Measurements from ENCODE around the gene LRRC8B.
"Not testable (repeated sequence)": the region's sequence is repeated elsewhere in the genome, so short reads cannot be mapped to it uniquely, and the experiment has no call there.

Gene LRRC8B

DNA sequence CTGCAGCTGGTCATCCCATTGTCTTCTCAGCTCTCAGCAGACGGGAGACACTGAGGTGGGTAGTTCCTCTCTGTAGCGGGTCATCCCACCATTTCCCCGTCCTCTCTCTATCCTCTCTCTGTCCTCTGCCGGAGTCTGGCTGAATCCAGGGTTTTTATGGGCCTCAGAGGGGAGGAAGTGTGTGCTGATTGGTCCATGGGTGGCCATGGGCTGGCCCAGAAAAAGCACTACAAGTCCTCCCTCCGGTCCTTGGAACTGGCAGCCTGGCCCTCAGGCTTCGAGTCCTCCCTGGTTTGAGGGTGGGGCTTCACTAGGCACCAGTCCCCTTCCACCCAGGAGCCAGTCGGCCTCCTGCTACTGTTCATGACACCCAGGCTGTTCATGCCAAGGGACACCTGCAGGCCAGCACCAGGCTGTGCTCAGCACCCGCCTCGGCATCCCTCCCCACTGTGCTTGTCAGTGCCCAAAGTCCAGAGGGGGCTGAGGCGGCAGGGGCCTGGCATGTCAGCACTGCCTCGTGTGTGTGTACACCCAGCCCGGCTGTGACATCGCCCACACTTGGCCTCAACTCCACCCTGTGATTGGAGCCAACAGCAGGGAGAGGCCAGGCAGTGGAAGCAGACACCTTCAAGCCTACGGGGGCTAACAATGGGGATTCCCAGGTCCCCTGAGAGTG, 85.3 kb downstream of the LRRC8B start:
- no peak for FAIRE-seq

DNA sequence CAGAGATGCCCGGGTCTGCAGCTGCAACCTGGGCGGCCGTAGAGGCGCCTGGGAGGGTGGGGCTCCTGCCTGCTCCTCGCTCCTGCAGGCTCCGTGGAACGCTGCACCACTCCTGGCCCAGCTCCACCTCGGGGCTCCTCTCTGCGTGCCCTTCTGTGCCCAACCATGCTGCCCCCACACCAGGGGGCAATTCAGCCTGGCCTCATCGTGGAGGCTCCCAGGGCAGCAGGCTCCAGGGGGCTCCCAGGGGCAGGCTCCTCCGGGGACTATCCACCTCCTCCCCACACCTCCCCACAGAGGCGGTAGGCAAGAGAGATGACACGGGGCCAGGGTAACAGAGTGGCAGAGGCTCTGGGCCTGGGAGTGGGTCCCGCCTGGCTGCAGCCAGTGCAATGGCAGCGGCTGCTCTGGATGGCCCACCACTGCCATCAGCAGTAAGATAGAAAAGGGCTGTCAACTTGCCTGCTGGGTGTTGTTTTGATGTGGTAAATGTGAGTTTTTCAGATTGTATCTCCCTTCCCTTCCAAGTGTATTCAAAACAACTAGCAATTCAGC, 85.9 kb downstream of the LRRC8B start:
- no peak for FAIRE-seq

- no peak for FAIRE-seq
Measured at GRCh38 chr1:89611721-89612120, 87.1 kb downstream of the LRRC8B start.

DNA sequence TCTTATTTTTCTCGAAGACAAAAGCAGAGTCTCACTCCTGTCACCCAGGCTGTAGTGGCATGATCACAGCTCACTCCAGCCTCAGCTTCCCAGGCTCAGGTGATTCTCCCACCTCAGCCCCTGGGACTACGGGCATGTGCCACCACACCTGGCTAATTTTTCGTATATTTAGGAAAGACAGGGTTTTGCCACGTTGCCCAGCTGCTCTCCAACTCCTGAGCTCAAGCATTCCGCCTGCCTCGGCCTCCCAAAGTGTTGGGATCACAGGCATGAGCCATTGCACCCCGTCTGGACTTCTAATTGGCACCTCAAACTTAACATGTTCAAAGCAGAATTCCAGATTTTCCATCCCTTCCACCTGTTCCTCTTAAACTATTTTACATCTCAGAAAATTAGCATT, 89.3 kb downstream of the LRRC8B start:
- FAIRE-seq, result no peak

DNA sequence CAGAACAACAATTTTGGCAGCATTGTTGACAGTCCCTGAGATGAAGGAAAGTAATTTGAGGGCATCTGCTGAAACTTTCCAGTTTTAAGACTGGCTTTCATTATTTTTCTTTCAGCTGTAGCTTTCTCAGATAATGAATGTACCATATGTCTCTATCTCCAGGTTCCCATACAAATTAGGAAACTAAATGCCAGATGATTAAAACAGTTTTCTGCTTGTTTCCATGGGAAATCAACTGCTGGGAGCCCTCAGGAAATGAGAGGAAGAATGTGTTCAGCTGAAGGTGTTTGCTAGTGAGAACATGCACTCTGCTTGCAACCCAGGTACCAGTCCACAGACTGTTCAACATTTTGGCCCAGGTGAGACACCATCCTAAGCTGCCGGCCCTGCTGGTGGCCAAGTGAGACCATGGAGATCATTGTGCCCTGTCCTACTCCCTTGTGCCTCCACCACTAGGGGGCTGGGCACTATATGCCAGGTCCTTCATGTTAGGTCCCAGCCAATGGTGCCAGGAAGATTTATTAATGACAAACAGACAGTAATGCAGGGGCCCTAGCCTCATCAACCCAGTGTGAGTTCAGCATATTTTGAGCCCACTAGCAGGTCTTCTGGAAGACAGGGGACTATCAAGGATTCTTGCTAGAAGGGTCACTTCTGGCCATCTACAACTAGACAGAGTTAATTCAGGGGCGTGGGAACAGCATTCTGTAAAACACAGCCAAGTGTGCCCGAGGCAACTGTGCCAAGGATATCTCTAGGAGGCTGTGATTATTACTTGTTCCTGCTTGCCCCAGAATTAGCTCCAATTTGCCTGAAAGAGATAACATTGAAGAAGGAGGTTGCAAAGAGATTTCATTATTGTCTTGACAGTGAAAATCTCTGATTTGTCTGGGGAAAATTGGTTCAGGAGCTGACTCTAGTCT, 91.3 kb downstream of the LRRC8B start:
- FAIRE-seq, result no peak

DNA sequence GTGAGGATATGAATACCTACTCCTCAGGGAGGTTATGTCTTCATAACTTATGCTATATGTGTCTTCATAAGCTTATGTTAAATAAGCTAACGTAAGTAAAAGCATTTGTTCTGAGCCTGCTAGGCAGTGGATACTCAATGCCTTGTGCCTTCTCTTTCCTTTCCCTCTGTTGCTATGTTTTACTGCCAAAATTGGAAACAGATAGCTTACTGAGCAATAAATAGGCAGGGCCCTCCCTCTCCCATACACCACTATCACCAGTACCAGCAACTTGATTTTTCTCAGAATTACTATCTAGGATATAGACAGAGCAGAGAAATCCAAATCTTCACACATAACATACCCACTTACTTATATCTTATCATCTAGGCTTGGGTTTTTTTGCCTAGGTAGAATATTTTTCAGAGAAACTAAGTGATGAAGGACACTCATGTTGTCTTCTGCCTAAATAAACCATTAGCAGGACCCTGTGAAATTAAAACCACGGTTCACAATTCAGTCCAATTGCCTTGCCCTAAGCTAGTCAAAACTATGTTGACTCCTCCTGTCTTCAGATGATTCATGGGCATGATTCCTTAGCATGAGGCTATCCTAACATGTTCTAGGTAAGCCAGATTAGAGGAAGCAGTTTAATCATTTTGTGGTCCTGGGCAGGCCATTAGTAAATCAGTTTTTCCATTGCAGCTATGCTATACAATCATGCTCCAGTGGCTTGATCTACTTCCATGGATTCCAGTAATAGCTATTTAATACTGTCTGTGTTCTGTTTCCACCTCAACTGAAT, 92.4 kb downstream of the LRRC8B start:
- no peak for FAIRE-seq

- FAIRE-seq, result no peak
Measured at GRCh38 chr1:89620664-89621063, 96.0 kb downstream of the LRRC8B start.

DNA sequence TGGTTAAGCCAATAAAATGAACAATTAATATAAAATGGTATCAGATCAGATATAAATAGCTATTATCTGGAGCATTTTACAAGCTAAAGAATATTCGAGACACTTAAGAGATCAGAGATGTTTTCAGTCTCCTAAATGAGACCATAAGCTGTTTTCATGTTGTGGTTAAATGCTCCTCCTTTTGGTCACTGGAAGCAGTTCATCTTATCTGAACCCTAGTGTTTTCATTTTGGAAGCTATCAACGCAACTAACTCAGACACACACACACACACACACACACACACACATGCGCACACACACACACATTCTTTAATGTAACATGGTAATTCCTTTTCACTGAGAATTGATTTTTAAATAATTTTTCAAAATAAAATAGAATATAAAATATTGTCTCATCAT, 98.3 kb downstream of the LRRC8B start:
- FAIRE-seq, result no peak

DNA sequence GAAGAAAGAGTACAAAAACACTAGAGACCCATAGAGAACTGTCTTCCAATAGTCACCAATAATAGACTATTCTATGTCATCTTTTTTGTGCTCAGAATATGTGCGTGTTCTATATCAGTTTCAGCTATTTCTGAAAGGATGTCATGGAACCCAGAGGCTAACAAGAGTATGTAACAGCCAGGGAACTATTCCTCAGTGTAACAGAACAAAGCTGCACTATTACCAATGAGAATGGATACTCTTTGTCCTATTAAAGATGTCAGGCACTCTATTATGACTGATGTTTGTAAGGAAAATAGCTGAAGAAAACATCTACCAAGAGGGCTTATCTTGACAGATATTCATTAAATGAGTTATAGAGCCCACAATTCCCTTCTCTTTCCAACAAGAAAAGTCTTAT, 99.7 kb downstream of the LRRC8B start:
- FAIRE-seq, result no peak

GRCh38 chr1:89624715-89625323, 100.2 kb downstream of the LRRC8B start:
- FAIRE-seq, result no peak

GRCh38 chr1:89627596-89627962, 103.0 kb downstream of the LRRC8B start:
- FAIRE-seq, result no peak

GRCh38 chr1:89629146-89629545, 104.5 kb downstream of the LRRC8B start:
- no peak for FAIRE-seq

GRCh38 chr1:89629600-89629999, 105.0 kb downstream of the LRRC8B start:
- not testable (repeated sequence) for FAIRE-seq

GRCh38 chr1:89630048-89630447, 105.4 kb downstream of the LRRC8B start:
- no peak for FAIRE-seq

- FAIRE-seq, result no peak
Measured at GRCh38 chr1:89631816-89632656, 107.4 kb downstream of the LRRC8B start.

DNA sequence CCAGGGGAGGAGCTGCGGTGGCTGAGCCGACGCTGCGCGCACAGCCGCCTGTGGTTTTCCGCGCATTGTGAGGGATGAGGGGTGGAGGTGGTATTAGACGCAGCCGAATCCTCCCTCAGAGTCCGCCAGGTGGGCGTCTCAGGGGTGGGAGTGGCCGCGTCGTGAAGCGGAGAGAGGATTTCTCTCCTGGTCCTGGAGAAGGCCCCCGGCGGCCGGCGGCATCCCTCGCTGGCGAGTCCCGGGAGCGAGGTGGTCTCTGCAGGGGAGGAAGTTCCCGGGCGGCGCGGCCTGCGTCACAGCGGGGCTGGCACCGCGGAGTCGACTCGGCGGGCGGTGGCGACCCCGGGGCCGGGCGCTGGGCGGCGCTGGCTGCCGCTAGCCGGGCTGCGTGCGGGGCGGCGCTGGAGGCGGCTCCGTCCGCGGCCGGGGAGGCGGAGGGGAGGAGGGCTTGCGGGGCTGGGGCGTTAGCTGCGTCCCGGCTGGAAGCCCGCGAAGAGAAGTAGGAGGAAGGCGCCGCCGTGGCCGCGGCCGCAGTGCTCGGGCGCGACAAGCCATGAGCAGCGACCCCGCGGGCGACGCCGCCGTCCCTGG, 108.1 kb downstream of the LRRC8B start, which contains the start of gene LRRC8C:
Gene LRRC8C (plus strand): TSS at position 464 of the 591 bp plus-strand sequence. CDS start 53,354 bp downstream, outside the sequence.
- FAIRE-seq, result no peak

- no peak for FAIRE-seq
Measured at GRCh38 chr1:89633248-89633799, 108.7 kb downstream of the LRRC8B start.

GRCh38 chr1:89633800-89634625, 109.4 kb downstream of the LRRC8B start:
- FAIRE-seq, result no peak
